Stimulated activated CD4-positive, alpha-beta T cell treated with anti-CD3 and anti-CD28 coated beads, Interleukin-1b, Interleukin-23, amount 100 ng/mL, for 24 hours (primary cell): ENCODE results near the gene GPR78.
"Not testable (repeated sequence)": the region's sequence is repeated elsewhere in the genome, so short reads cannot be mapped to it uniquely, and the experiment has no call there.

ENCODE experiments used
- DNase-seq, 4 experiments: peaks; one replicate each; pipeline ENCODE4 v3.0.0-alpha.2; 2020; ENCODE audit warnings: low read depth in 4 of 4, low spot score in 1 of 4

GPR78 gene

DNA sequence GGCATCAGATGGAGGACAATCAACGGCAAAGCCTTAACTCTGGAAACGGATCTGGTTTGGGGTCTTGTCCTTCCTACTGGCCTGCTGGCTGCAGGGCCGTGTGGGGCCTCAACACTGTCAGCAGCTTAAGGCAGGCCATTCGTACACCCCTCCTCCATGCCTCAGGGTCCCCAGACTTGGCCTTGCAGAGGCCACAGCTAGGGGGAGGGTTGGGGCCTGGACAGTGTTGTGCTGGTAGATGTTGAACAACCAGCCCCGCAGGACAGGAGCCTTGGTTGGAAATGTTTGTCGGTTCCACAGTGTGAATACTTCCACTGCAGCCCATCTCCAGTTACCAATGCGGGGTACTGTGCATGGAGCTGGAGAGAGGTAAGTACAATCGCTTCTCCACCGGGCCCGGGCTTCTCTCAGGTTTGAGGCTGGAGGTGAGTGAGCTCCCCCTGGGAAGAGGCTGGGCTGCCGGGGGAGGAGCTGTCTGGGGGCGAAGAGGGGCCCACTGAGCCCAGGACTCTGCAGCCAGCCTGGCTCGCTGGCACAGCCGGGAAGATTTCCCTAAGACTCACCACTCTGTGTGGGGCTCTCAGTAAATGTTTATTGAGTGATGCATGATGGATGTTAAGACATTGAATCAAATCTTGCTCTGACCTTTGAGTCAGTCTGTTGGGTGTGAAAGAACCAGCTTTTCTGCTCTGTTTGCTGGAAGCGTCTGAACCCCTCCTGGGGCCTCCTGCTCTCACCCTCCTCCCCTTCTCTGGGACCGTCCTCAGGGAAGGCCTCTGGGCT lies 19.7 kb upstream of the GPR78 start:
- no peak for DNase-seq

- DNase-seq = no peak
Observed at GRCh38 chr4:8564595-8564994, 15.6 kb upstream of the GPR78 start.

- DNase-seq = no peak
Observed at GRCh38 chr4:8568068-8568668, 12.0 kb upstream of the GPR78 start.

DNA sequence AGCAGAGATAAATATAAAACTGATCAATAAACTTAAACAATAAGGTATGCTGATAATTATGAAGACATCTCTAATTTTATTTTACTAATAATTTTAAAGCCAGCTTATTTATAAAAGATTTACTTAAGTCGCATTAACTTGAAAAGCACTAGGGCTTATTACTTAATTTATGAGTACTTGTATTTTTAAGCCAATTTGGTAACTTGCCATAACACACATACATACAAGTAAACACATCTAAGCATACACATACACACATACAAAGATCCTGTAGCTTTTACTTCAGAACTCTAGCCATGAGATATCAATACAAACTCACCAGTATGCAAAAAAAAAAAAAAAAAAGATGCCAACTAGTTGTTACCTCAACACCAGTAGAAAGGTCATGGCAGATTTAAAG lies 10.0 kb upstream of the GPR78 start:
- no peak for DNase-seq

DNA sequence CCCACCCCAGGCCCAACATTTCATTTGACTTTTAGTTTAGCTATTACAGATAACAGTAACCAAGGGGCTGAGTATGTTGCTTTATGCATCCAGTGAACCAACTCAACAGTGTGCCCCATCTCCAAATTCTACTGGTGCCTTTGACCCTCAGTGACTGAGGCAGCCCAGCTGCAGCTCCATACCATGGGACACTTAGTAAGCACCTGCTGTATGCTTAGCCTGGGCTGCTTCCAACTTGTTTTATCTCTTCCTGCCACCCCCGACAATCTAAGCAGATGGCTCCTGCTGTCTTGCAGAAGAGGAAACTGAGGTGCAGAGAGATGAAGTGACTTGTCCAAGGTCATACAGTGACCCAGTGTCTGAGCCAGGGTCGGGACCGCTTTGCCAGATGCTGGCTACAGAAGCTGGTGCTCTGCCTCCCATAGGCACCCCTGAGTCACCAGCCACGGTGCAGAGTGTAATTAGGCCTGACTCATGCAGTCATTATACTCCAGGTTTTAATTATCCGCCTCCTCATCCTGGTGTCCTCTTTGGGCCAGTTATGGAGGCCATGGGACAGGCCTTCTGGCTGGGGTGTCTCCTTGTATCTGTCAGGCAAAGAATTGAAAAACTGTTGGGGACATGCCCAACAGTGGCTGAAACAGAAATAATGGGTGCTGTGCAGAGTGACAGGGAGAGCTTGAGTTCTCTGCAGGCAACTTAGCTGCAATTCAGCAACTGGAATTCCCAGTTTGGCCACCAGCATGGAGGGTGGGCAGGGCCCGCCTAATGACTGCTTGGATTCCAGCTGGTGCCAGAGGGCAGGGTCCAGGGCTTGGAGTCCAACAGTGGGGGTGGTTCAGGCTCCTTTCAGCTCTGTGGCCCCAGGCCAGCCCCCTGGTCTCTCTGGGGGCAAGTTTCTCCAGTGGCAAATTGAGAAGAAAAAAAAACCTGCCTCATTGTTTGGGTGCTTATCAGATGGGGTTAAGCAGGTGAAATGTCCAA lies 8.2 kb upstream of the GPR78 start:
- no peak for DNase-seq

- no peak for DNase-seq
Observed at GRCh38 chr4:8573266-8573665, 6.9 kb upstream of the GPR78 start.

DNA sequence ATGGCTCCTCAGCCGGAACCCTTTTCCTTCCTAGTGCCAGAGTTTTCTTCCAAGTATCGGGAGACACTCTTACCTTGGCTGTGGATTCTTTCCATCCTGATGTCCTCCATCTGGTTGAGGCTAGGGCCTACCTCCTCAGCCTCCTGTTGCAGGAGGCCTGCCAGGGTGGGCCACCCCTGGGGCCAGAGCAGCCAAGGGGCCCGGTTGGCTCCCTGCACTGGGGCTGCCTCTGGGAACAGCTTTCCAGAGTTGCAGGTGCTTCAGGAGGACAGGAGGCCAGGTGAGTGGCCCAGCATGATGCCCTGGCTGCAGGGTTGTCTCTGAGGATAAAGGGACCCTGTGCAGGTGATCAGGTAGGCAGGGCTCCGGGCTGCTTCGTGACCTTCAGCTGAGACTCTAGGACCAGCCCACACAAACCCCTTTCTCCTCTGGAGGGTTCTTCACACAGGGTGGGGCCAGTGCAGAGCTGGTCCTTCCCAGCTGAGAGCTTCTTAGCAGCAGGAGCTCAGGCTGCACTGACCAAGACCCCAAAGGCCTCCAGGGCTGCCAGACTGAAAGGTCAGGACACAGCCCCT lies 5.3 kb upstream of the GPR78 start:
- DNase-seq = no peak

DNA sequence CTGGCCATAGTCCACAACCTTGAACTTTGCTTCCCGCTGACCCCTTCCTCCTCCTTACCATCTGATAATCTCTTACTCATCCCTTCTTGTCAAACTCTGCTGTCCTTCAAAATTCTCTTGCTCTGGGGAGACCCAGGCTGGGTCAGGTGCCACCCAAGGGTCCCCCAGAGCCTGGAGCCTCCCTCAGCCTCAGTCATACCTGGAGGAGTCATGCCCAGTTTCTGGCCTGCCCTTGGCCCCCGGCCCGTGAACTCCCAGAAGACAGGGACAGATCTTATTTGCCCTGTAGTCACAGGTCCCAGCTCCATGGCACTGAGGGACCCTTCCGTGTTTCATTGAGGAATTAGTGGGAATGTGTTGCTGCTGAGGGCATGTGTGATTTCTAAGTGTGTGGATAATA lies 4.7 kb upstream of the GPR78 start:
- DNase-seq = no peak

GRCh38 chr4:8576591-8576990 lies 3.6 kb upstream of the GPR78 start:
- not testable (repeated sequence) for DNase-seq

DNA sequence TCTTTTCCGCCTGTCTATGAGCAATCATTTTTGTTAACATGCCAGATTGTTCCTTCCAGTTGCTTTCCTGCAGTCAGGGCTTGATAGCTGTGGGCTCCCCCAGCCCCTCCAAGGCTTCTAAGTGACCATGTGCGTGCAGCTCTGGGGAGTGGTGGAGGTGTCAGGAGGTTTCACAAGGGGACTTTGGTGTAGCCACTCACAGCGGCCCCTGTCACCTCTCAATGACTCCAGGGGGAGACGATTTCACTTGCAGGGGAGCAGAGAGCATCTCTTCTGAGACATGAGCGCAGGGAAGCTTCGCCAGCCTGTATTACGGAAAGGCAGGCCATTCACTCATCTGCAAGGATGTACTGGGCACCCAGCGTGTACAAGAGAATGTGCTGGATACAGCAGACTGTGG lies 3.1 kb upstream of the GPR78 start:
- DNase-seq = no peak

GRCh38 chr4:8577972-8578371 lies 2.2 kb upstream of the GPR78 start:
- no peak for DNase-seq

GRCh38 chr4:8578717-8579116 lies 1.5 kb upstream of the GPR78 start:
- DNase-seq = no peak

DNA sequence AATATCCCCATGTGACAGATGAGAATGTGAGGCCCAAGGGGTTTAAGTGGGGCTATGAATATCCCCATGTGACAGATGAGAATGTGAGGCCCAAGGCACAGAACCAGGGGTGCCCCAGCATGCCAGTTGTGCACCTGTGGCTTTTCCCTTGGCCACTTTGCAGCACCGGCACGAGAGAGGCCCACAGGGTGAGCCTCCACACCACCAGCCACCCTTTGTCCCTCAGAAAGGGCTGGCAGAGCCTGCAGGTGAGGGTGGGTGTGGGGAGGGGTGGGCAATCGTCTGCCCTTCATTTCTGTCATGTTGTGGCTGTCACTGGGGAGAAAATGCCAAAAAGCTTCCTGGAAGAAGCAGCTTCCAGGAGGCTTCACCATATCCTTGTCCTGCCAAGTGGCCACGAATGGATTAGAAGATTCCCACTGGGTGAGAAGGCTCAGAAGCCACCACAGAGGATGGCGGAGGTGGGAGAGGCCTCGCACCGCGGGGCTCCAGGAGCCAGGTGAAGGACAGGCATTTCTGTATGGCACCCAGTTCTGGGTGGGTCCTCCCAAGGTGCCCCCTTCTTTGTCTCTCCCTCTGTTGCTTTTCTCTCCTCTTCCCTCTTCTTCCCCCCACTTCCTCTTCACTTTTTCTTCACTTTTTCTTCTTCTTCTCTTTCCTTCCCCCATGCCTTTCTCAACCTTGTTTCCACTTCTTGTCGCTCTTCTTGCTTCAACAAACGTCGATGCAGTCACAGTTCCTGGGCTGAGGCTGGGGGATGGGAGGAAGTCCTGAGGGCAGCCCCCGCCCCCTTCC lies 469 bp upstream of the GPR78 start:
- DNase-seq = no peak

- no peak for DNase-seq
Observed at GRCh38 chr4:8581094-8581861, 1.1 kb downstream of the GPR78 start.

DNA sequence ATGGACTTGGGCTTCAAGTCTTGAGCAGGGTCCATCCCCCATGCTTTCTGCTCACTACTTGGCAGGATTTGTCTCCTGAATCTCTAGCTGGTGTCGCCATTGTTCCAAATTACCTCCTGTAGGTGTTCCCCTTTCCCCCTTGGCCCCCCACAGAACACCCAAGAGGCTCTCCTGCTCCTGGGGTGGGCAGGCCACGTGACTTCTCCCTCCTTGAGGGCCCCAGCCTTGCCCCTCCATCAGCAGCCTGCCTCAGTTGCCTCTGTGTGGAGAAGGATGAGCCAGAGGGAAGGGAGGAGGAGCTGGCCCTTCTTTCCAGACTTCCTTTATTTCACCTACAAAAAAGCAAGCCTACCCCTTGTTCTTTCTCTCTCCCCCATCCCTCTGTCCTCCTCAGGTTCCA lies 1.8 kb downstream of the GPR78 start:
- no peak for DNase-seq

DNA sequence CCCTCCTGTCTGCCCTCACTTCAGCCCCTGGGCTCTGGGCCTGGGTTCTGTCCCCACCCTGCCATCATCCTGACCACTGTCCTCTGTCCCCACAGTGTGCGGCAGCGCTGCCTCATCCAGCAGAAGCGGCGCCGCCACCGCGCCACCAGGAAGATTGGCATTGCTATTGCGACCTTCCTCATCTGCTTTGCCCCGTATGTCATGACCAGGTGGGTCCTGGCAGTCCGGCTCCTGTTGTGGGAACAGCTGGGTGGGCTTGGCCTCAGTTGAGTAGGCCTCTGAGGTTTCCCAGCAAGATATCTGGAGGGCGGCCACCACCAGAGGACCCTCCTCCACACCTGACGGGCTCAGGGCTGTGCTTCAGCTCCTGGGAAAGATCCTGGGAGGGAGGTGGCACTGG lies 2.2 kb downstream of the GPR78 start:
- DNase-seq = no peak

DNA sequence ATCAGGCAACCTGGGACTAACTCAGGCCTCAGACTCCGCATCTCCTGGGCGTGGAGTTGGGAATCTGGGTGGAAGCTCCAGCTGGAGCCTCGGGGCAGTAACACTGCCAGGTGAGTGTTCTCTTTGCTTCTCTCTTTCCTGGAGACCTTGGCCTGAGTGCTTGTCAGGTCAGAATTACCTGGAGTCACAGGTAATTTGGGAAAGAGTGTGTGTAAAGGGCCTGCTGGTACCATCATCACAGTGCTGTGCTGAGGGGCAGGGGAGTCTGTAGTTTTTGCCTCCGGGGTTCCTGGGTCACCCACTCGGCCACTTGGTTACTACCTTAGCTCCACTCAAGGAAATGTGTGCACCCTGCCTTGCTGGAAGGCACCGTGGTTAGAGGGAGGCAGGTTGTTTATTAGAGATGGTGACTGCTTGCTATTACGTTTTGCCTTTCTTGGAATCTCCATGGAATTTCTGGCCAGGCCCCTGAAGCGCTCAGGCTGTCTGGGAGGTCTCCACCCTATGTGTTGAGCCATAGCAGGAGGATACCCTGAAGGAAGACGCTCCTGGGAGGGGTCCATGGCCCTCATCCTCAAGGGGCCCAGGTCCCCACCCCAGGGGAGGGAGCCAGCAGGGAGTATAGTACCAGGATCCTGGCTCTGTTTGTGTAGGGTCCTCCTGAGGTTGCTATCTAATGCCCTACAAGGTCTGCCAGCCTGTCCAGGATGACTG lies 2.9 kb downstream of the GPR78 start:
- DNase-seq = no peak

DNA sequence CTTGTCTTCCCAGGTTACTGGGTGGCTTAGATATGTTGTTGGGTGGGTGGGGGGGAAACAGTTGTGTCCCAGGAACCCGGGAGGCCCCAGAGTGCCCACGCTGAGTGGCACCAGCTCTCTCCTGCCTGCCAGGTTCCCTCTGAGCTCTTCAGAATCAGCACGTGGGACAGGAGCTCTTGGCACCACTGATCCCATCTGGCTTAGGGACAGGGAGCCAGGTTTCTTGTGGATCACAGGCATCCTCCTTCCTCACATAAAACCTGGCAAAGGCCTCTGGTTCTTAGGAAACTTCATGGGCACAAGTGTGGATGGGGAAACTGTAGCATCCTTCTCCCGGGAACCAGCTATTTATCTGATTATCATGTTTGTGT lies 3.4 kb downstream of the GPR78 start:
- DNase-seq = no peak

- DNase-seq = no peak
Observed at GRCh38 chr4:8585186-8585585, 5.0 kb downstream of the GPR78 start.
